Kidney (tissue), 14 donors: ENCODE results near the gene NBDY. TPM values are rescaled to one million over a fixed set of nuclear protein-coding genes. Genes with fewer than 3 reads are reported as not detected.

Experiments used
- DNase-seq, 5 donors: peaks; one replicate each; pipeline ENCODE4 v3.0.0-alpha.2; 2013 to 2020
- FAIRE-seq: peaks from 2 replicates; lab custom pipeline; 2012; peaks lifted over from hg19 to GRCh38; lab: Jason Lieb, UNC
- H3K27ac ChIP-seq, 2 donors: one replicate each; pipeline ENCODE4 v1.7.0; 2013; ENCODE audit warnings: low read depth in 2 of 2, low read length in 2 of 2, inconsistent platforms in 1 of 2
- H3K27me3 ChIP-seq: one replicate; pipeline ENCODE4 v1.7.1; 2013; ENCODE audit warnings: low read length, inconsistent platforms; ENCODE audit not compliant: control insufficient read depth, insufficient read depth
- H3K36me3 ChIP-seq, 3 donors: one replicate each; pipeline versions ENCODE4 v1.7.0 to v1.7.1; 2013; ENCODE audit warnings: low read length in 3 of 3, control low read depth in 1 of 3, inconsistent platforms in 1 of 3; ENCODE audit not compliant: insufficient read depth in 3 of 3, control insufficient read depth in 2 of 3
- H3K4me1 ChIP-seq, 3 donors: one replicate each; pipeline versions ENCODE4 v1.7.0 to v1.7.1; 2013; ENCODE audit warnings: low read length in 3 of 3, inconsistent platforms in 1 of 3, low read depth in 1 of 3; ENCODE audit not compliant: control insufficient read depth in 2 of 3, insufficient read depth in 2 of 3
- H3K4me3 ChIP-seq, 3 donors: one replicate each; pipeline versions ENCODE4 v1.7.0 to v1.8.1; 2013; ENCODE audit warnings: low read length in 3 of 3, control low read depth in 1 of 3, inconsistent platforms in 1 of 3
- H3K9ac ChIP-seq, 3 donors: one replicate each; pipeline versions ENCODE4 v1.7.0 to v1.7.1; 2013; ENCODE audit warnings: low read length in 3 of 3, control low read depth in 1 of 3, inconsistent platforms in 1 of 3
- H3K9me3 ChIP-seq, 3 donors: one replicate each; pipeline versions ENCODE4 v1.7.0 to v1.7.1; 2013; ENCODE audit warnings: low read length in 3 of 3, control low read depth in 1 of 3, inconsistent platforms in 1 of 3; ENCODE audit not compliant: control insufficient read depth in 2 of 3, insufficient read depth in 1 of 3
- CTCF ChIP-seq: IDR thresholded peaks from 3 replicates; pipeline ENCODE4 v1.5.1; 2012; ENCODE audit warnings: mild to moderate bottlenecking, moderate library complexity, borderline replicate concordance; ENCODE audit not compliant: insufficient read depth; ENCODE audit errors: extremely low read depth
- intact Hi-C: fragments of 100-400 bp; cut with DNase I; formaldehyde crosslinking; loops from one replicate; pipeline ENCODE4 v1.11.1; 2022
- polyA plus RNA-seq: library from polyadenylated mRNA; stranded (reverse); fragments of 350-450 nt; fragmentation: Illumina TruSeq; extraction: RNeasy Lipid Tissue Mini Kit (QIAGEN cat#74804); gene quantifications from one replicate; pipeline ENCODE4 v1.2.3, GENCODE V29; 2014; ENCODE audit warnings: low read depth, low replicate concordance; ENCODE audit not compliant: insufficient read depth
- total RNA-seq: library from RNA; stranded (reverse); fragmentation: NEBNext Ultra II Directional; extraction: Animal tissue kit (Norgen Biotek cat#: 25700); gene quantifications from one replicate; pipeline ENCODE4 v1.2.1, GENCODE V29; 2021
- donor health status: control.
- donor health status: control.
- donor health status: control.
- donor health status: control.
- donor health status: control.
- donor health status: DM: yes; HTN: yes; CAD: no.
- donor health status: Normal renal cell carcinoma (clear cell type).

The NBDY gene
- total and polyA plus RNA-seq, 2 donors from 2014 or later, result 50.8 to 88.7 TPM

- Histone ChIP-seq H3K4me3 (no peak overlapping the region), H3K9ac (no peak overlapping the region), H3K27ac (no peak overlapping the region), H3K9me3 (peaks cover 0 to 1% (median 0%) of the 10 kb centered on the region in 3 donors), H3K27me3 (peaks cover 9% of the 10 kb centered on the region), H3K4me1 (peaks cover 0 to 1% (median 0%) of the 10 kb centered on the region in 3 donors), H3K36me3 (no peaks in the 10 kb centered on the region)
- DNase-seq (peak in 4 of 5 donors; percentile 37 to 63 (median 49)), FAIRE-seq (no peak)
- intact Hi-C loops, result no loop called here
- peak; percentile 58 for TF ChIP-seq CTCF
Observed at GRCh38 chrX:56733459-56734046, 4.5 kb downstream of the NBDY start.

GRCh38 chrX:56736219-56736618 is 7.2 kb downstream of the NBDY start:
- Histone ChIP-seq H3K9me3 (peaks cover 0 to 1% (median 0%) of the 10 kb centered on the region in 3 donors), H3K4me3 (no peak overlapping the region), H3K27me3 (peaks cover 12% of the 10 kb centered on the region), H3K9ac (no peak overlapping the region), H3K4me1 (peaks cover 0 to 2% (median 0%) of the 10 kb centered on the region in 3 donors), H3K36me3 (no peaks in the 10 kb centered on the region), H3K27ac (no peak overlapping the region)
- intact Hi-C loops, result no loop called here
- no peak for TF ChIP-seq CTCF
- FAIRE-seq (no peak), DNase-seq (no peak)

- TF ChIP-seq CTCF, result no peak
- peaks cover 0 to 4% (median 1%) of the 10 kb centered on the region in 3 donors for H3K9me3 ChIP-seq
- no peak for FAIRE-seq
Observed at GRCh38 chrX:56738670-56739069, 9.6 kb downstream of the NBDY start.

More at GRCh38 chrX:56738670-56739069, 9.6 kb downstream of the NBDY start:
- intact Hi-C loops, result no loop called here
- peaks cover 9% of the 10 kb centered on the region for H3K27me3 ChIP-seq
- no peaks in the 10 kb centered on the region for H3K36me3 ChIP-seq
- no peak overlapping the region for H3K4me3 ChIP-seq
- no peak overlapping the region for H3K27ac ChIP-seq
- no peak for DNase-seq
- H3K4me1 ChIP-seq, result peaks cover 0 to 2% (median 0%) of the 10 kb centered on the region in 3 donors
- no peak overlapping the region for H3K9ac ChIP-seq
